OCI-LY1 (cell line): ENCODE results near the gene RFNG.

Experiments
- CTCF ChIP-seq: fragments of 200-600 bp; sonication (generic), shearing (Covaris generic); IDR thresholded peaks from 2 replicates; pipeline ENCODE4 v1.5.1; 2017; ENCODE audit warnings: mild to moderate bottlenecking, antibody characterized with exemption, low read length, moderate library complexity, mixed read lengths
- EZH2 ChIP-seq: fragments of 200-600 bp; sonication (generic), shearing (Covaris generic); IDR thresholded peaks from 2 replicates; pipeline ENCODE4 v1.8.0; 2017; ENCODE audit warnings: borderline replicate concordance, mixed run types, mild to moderate bottlenecking, antibody characterized with exemption, low read length, moderate library complexity, mixed read lengths

- no peak for TF ChIP-seq CTCF
- TF ChIP-seq EZH2 = no peak
Measured at GRCh38 chr17:82041144-82041814, 10.3 kb downstream of the RFNG start.
